Prostate gland (tissue), 2 donors: ENCODE data around the gene TBX18. TPM values are rescaled to one million over a fixed set of nuclear protein-coding genes. Genes with fewer than 3 reads are reported as not detected.

Source experiments
- DNase-seq: peaks from one replicate; pipeline ENCODE4 v3.0.0-alpha.2; 2019; ENCODE audit warnings: low spot score
- H3K27ac ChIP-seq, 2 donors: fragments of 200-600 bp; sonication (generic); 2 replicates each; pipeline ENCODE4 v1.5.1; 2017 to 2019
- H3K27me3 ChIP-seq: fragments of 200-600 bp; sonication (generic); replicated peaks from 2 replicates; pipeline ENCODE4 v1.5.1; 2019; ENCODE audit not compliant: insufficient read depth
- H3K36me3 ChIP-seq, 2 donors: fragments of 200-600 bp; sonication (generic); 1 replicate in 1 of 2; 2 replicates in 1 of 2; pipeline versions ENCODE4 v1.5.1 to v1.8.1; 2017 to 2019
- H3K4me1 ChIP-seq: fragments of 200-600 bp; sonication (generic); replicated peaks from 2 replicates; pipeline ENCODE4 v1.5.1; 2019
- H3K4me3 ChIP-seq, 2 donors: fragments of 200-600 bp; sonication (generic); 2 replicates each; pipeline ENCODE4 v1.5.1; 2017 to 2019
- H3K9me3 ChIP-seq: fragments of 200-600 bp; sonication (generic); 2 replicates; pipeline ENCODE4 v1.5.1; 2017
- CTCF ChIP-seq, 4 experiments: fragments of 200-600 bp in 2 of 4; fragments of 450-650 bp in 2 of 4; sonication (generic) in 2 of 4; IDR thresholded peaks; 1 replicate in 3 of 4; 2 replicates in 1 of 4; pipeline ENCODE4 v1.5.1; 2016 to 2019; ENCODE audit warnings: antibody characterized with exemption in 4 of 4, mild to moderate bottlenecking in 2 of 4, moderate library complexity in 2 of 4
- POLR2A ChIP-seq: fragments of 450-650 bp; IDR thresholded peaks from one replicate; pipeline ENCODE4 v1.6.1; 2016; ENCODE audit warnings: antibody characterized with exemption, mild to moderate bottlenecking
- POLR2AphosphoS5 ChIP-seq: sonication (generic); formaldehyde crosslinking; IDR thresholded peaks from one replicate; pipeline ENCODE4 v1.6.1; 2017; ENCODE audit warnings: antibody characterized with exemption
- WGBS: methylation state at CpG from one replicate; pipeline ENCODE4 v1.1.5; 2018; 5-methylcytosine and 5-hydroxymethylcytosine counted together
- intact Hi-C: fragments of 100-400 bp; cut with DNase I; formaldehyde crosslinking; loops from one replicate; pipeline ENCODE4 v1.14.2; 2022
- total RNA-seq, 2 donors: library from RNA; depleted of rRNA; stranded (reverse); fragments of >200 nt; gene quantifications; one replicate each; pipeline ENCODE4 v1.1.0, GENCODE V29; 2016

TBX18 gene
- total RNA-seq, 2 donors from 2014 or later = 0.05 to 3.4 TPM

- WGBS = 72% methylated on average over 2 of the region's 2 CpGs
- H3K27ac ChIP-seq = no peak overlapping the region
- TF ChIP-seq CTCF (IDR thresholded peaks at IDR 0.05) = no peak
- no peak for TF ChIP-seq POLR2A
- TF ChIP-seq POLR2AphosphoS5 = no peak
- intact Hi-C loops = no loop called here
- H3K27me3 ChIP-seq = no peaks in the 10 kb centered on the region
- DNase-seq = no peak
- no peak overlapping the region for H3K4me3 ChIP-seq
- H3K9me3 ChIP-seq = no peaks in the 10 kb centered on the region
- H3K36me3 ChIP-seq = no peaks in the 10 kb centered on the region
- no peaks in the 10 kb centered on the region for H3K4me1 ChIP-seq
Observed at GRCh38 chr6:84791233-84791632, 26.8 kb upstream of the TBX18 start.

GRCh38 chr6:84789170-84789569, 24.8 kb upstream of the TBX18 start:
- Histone ChIP-seq H3K27ac (no peak overlapping the region), H3K36me3 (no peaks in the 10 kb centered on the region), H3K9me3 (no peaks in the 10 kb centered on the region), H3K4me3 (no peak overlapping the region), H3K4me1 (no peaks in the 10 kb centered on the region), H3K27me3 (no peaks in the 10 kb centered on the region)
- intact Hi-C loops = no loop called here
- TF ChIP-seq POLR2A = no peak
- no peak for TF ChIP-seq POLR2AphosphoS5
- no peak for TF ChIP-seq CTCF (IDR thresholded peaks at IDR 0.05)
- DNase-seq = no peak

GRCh38 chr6:84788689-84789088, 24.3 kb upstream of the TBX18 start:
- 86% methylated on average over 2 of the region's 2 CpGs for WGBS
- Histone ChIP-seq H3K4me1 (no peaks in the 10 kb centered on the region), H3K27ac (no peak overlapping the region), H3K36me3 (no peaks in the 10 kb centered on the region), H3K9me3 (no peaks in the 10 kb centered on the region), H3K4me3 (no peak overlapping the region), H3K27me3 (no peaks in the 10 kb centered on the region)
- DNase-seq = no peak
- TF ChIP-seq POLR2AphosphoS5 (no peak), CTCF (IDR thresholded peaks at IDR 0.05) (no peak), POLR2A (no peak)
- intact Hi-C loops = no loop called here

GRCh38 chr6:84785671-84786070, 21.3 kb upstream of the TBX18 start:
- DNase-seq = no peak
- no peaks in the 10 kb centered on the region for H3K4me1 ChIP-seq
- no peaks in the 10 kb centered on the region for H3K36me3 ChIP-seq
- no peaks in the 10 kb centered on the region for H3K9me3 ChIP-seq
- intact Hi-C loops = no loop called here
- no peaks in the 10 kb centered on the region for H3K27me3 ChIP-seq
- no peak overlapping the region for H3K27ac ChIP-seq
- TF ChIP-seq POLR2A (no peak), POLR2AphosphoS5 (no peak), CTCF (IDR thresholded peaks at IDR 0.05) (no peak)
- 57% methylated on average over 1 of the region's 1 CpG for WGBS
- H3K4me3 ChIP-seq = no peak overlapping the region

- WGBS = 87% methylated on average over 2 of the region's 2 CpGs
- peaks cover 3% of the 10 kb centered on the region for H3K27me3 ChIP-seq
- no peaks in the 10 kb centered on the region for H3K36me3 ChIP-seq
Observed at GRCh38 chr6:84779917-84780316, 15.5 kb upstream of the TBX18 start.

More at GRCh38 chr6:84779917-84780316, 15.5 kb upstream of the TBX18 start:
- Histone ChIP-seq H3K27ac (no peak overlapping the region), H3K4me3 (no peak overlapping the region), H3K4me1 (no peaks in the 10 kb centered on the region), H3K9me3 (no peaks in the 10 kb centered on the region)
- TF ChIP-seq POLR2A (no peak), POLR2AphosphoS5 (no peak), CTCF (IDR thresholded peaks at IDR 0.05) (no peak)
- intact Hi-C loops = no loop called here
- DNase-seq = no peak
